Hepatocyte (in vitro differentiated cells): Measurements from ENCODE around the gene PDGFRB.

Experiments
- EZH2 ChIP-seq: fragments of 200-600 bp; sonication (generic); IDR thresholded peaks from 2 replicates; pipeline ENCODE4 v1.6.1; 2016; ENCODE audit warnings: antibody characterized with exemption, mild to moderate bottlenecking, borderline replicate concordance
- EZH2phosphoT487 ChIP-seq: fragments of 200-600 bp; sonication (generic); IDR thresholded peaks from one replicate; pipeline ENCODE4 v1.6.1; 2018; ENCODE audit warnings: antibody characterized with exemption, mild to moderate bottlenecking, low read depth, moderate library complexity; ENCODE audit not compliant: unreplicated experiment, severe bottlenecking
- TF ChIP-seq, protein P1 (sequence below): fragments of 200-600 bp; sonication (generic); IDR thresholded peaks from 2 replicates; pipeline ENCODE4 v1.5.1; 2016; ENCODE audit warnings: antibody characterized with exemption, mild to moderate bottlenecking; ENCODE audit not compliant: poor library complexity

DNA sequence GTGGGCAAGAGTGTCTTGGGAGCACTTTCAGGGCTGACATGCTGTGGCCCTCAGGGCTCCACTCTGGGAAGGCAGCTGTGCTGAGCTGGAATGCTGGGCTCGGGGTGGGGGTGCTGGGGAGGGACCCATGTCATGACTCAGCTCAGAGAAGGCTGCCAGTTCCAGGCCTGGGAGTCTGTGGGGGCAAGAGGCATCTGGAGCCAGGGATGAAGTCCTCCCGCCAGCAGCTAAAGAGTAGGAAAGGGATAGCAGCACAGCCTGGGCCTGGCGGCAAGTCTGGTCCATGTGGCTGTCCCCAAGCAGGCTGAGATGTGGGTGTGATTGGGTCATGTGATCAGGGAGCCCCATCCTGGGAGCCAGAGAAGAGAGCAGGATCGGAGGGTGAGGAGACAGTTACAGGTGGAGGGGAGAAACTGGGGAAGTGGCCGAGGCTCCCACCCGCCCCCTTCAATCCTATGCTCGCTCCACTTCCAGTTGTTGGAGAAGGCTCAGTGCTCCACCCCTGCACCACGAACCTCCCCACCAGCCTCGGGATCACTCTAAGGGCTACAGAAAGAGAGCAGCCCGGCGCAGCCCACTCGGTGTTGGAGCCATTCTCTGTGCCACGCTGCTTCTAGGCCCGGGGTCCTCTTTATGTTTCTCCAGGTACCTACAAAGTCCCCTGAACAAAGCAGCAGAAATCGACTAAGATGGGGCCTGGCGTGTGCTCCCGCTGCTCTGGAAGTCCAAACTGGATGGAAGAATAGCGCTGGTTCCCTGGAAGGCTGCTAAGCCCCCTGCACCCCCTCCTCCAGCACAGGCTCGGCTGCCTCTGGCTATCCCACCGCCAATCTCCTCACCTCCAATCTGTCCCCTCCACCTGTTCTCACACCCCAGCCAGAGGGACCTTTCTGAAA, 12.0 kb downstream of the PDGFRB start:
- TF ChIP-seq, protein P1, sequence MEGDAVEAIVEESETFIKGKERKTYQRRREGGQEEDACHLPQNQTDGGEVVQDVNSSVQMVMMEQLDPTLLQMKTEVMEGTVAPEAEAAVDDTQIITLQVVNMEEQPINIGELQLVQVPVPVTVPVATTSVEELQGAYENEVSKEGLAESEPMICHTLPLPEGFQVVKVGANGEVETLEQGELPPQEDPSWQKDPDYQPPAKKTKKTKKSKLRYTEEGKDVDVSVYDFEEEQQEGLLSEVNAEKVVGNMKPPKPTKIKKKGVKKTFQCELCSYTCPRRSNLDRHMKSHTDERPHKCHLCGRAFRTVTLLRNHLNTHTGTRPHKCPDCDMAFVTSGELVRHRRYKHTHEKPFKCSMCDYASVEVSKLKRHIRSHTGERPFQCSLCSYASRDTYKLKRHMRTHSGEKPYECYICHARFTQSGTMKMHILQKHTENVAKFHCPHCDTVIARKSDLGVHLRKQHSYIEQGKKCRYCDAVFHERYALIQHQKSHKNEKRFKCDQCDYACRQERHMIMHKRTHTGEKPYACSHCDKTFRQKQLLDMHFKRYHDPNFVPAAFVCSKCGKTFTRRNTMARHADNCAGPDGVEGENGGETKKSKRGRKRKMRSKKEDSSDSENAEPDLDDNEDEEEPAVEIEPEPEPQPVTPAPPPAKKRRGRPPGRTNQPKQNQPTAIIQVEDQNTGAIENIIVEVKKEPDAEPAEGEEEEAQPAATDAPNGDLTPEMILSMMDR: no peak
- no peak for TF ChIP-seq EZH2
- TF ChIP-seq EZH2phosphoT487: no peak
